IMR-90 (cell line): ENCODE measurements around the gene SLAMF8.

Source experiments
- BHLHE40 ChIP-seq: fragments of 150-350 bp; IDR thresholded peaks from 2 replicates; pipeline ENCODE4 v1.6.1; 2016; ENCODE audit warnings: mild to moderate bottlenecking, low read depth, low read length
- CHD1 ChIP-seq: IDR thresholded peaks from 2 replicates; pipeline ENCODE4 v1.6.1; 2012; ENCODE audit warnings: low read depth, low read length, improper control_type of control experiment
- POLR2A ChIP-seq: IDR thresholded peaks from 2 replicates; pipeline ENCODE4 v1.6.1; 2012; ENCODE audit warnings: mild to moderate bottlenecking, low read depth, low read length
- SMC3 ChIP-seq: fragments of 150-350 bp; IDR thresholded peaks from 2 replicates; pipeline ENCODE4 v1.6.1; 2016; ENCODE audit warnings: low read depth, mild to moderate bottlenecking, antibody characterized with exemption, low read length, moderate library complexity
- TF ChIP-seq, protein P1 (sequence below): conservative IDR thresholded peaks from 2 replicates; pipeline ENCODE4 v1.5.1; 2012; ENCODE audit warnings: mild to moderate bottlenecking, low read depth, low read length, improper control_type of control experiment

DNA sequence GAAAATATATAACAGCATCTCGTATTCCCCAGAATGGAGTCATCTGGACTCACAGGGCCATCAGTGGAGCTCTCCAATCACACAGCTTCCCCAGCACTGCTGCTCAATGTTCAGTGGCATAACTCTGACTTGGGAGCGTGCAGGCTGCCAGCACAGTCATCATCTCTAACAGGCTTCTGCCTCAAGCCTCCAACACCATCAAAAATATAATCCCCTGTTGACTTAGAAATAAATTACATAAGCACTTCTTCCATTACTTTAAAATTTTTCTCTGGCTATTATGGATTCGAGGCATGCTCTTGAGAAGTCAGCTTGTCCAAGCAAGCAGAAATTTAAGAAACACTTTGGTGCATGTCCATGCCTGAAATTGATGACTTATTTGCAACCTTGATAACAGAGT, 39.7 kb upstream of the SLAMF8 start:
- TF ChIP-seq, protein P1, sequence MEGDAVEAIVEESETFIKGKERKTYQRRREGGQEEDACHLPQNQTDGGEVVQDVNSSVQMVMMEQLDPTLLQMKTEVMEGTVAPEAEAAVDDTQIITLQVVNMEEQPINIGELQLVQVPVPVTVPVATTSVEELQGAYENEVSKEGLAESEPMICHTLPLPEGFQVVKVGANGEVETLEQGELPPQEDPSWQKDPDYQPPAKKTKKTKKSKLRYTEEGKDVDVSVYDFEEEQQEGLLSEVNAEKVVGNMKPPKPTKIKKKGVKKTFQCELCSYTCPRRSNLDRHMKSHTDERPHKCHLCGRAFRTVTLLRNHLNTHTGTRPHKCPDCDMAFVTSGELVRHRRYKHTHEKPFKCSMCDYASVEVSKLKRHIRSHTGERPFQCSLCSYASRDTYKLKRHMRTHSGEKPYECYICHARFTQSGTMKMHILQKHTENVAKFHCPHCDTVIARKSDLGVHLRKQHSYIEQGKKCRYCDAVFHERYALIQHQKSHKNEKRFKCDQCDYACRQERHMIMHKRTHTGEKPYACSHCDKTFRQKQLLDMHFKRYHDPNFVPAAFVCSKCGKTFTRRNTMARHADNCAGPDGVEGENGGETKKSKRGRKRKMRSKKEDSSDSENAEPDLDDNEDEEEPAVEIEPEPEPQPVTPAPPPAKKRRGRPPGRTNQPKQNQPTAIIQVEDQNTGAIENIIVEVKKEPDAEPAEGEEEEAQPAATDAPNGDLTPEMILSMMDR = no peak
- TF ChIP-seq SMC3 (no peak), POLR2A (no peak), BHLHE40 (no peak), CHD1 (no peak)
